SU-DHL-6 (cell line): ENCODE results near the gene GABBR2.

Experiments
- EZH2phosphoT487 ChIP-seq: fragments of 200-600 bp; sonication (generic), shearing (Covaris generic); conservative IDR thresholded peaks from 2 replicates; pipeline ENCODE4 v1.6.1; 2018; ENCODE audit warnings: mild to moderate bottlenecking, antibody characterized with exemption, low read length, moderate library complexity, mixed read lengths
- TF ChIP-seq, protein P1 (sequence below): fragments of 200-600 bp; sonication (generic); IDR thresholded peaks from one replicate; pipeline ENCODE4 v1.5.1; 2017; ENCODE audit warnings: antibody characterized with exemption, mild to moderate bottlenecking, low read length, moderate library complexity; ENCODE audit not compliant: insufficient read depth, poor library complexity, severe bottlenecking

DNA sequence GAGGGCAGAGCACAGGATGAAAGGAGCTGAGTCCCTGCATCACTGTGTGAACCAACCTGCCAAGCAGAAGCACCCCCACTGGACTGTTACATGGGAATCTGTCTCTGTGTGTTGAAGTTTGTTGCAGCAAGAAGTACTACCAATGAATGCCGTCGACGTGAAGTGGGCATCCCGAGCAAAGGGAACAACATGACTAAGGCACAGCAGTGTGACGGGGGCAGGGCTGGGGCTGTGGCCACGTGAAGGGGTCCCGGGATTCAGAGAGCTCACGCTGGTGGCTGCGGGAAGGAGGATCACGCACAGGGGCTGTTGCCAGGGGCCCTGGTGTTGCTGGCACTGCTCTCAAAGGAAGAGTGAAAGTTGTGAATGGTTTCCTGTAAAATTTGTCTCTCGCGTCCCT, 27.5 kb upstream of the GABBR2 start:
- TF ChIP-seq, protein P1, sequence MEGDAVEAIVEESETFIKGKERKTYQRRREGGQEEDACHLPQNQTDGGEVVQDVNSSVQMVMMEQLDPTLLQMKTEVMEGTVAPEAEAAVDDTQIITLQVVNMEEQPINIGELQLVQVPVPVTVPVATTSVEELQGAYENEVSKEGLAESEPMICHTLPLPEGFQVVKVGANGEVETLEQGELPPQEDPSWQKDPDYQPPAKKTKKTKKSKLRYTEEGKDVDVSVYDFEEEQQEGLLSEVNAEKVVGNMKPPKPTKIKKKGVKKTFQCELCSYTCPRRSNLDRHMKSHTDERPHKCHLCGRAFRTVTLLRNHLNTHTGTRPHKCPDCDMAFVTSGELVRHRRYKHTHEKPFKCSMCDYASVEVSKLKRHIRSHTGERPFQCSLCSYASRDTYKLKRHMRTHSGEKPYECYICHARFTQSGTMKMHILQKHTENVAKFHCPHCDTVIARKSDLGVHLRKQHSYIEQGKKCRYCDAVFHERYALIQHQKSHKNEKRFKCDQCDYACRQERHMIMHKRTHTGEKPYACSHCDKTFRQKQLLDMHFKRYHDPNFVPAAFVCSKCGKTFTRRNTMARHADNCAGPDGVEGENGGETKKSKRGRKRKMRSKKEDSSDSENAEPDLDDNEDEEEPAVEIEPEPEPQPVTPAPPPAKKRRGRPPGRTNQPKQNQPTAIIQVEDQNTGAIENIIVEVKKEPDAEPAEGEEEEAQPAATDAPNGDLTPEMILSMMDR: no peak
- TF ChIP-seq EZH2phosphoT487: no peak
